Endothelial cell of umbilical vein (primary cell): ENCODE data around the gene CUL9. TPM values are rescaled to one million over a fixed set of nuclear protein-coding genes. Genes with fewer than 3 reads are reported as not detected.

ENCODE experiments used
- BruUV-seq: library from RNA; stranded (reverse); fragments of 400-500 nt; replicated peaks from 2 replicates; lab custom pipeline; 2021; lab: Mats Ljungman, UMichigan
- CTCF ChIA-PET: fragments of 300-600, 350-600 bp; sonication (Branson Sonifier 250); formaldehyde crosslinking; loops from one replicate; lab custom pipeline; 2021; ENCODE audit warnings: antibody characterized with exemption, inconsistent platforms; lab: Charles Lee
- POLR2A ChIA-PET: fragments of 300-600, 350-600 bp; sonication (Branson Sonifier 250); formaldehyde crosslinking; loops from one replicate; lab custom pipeline; 2021; ENCODE audit warnings: antibody characterized with exemption, inconsistent platforms; lab: Charles Lee
- DNase-seq: peaks from one replicate; pipeline ENCODE4 v3.0.0-alpha.2; 2011; ENCODE audit warnings: low read depth, low spot score
- FAIRE-seq: peaks from 2 replicates; lab custom pipeline; 2011; peaks lifted over from hg19 to GRCh38; lab: Jason Lieb, UNC
- H2AFZ ChIP-seq: 2 replicates; pipeline ENCODE4 v1.6.0; 2012; ENCODE audit warnings: low read depth, low read length, control low read depth, inconsistent platforms
- H3K27ac ChIP-seq: 2 replicates; pipeline ENCODE4 v1.5.1; 2011; ENCODE audit warnings: low read depth, mild to moderate bottlenecking, control low read depth, low read length, moderate library complexity; ENCODE audit not compliant: insufficient read depth
- H3K27me3 ChIP-seq, 2 experiments: 2 replicates each; pipeline versions ENCODE4 v1.6.0 to v1.6.1; 2011; ENCODE audit warnings: low read length in 2 of 2, mixed read lengths in 1 of 2; ENCODE audit not compliant: control insufficient read depth in 2 of 2, insufficient read depth in 2 of 2
- H3K36me3 ChIP-seq, 2 experiments: 2 replicates in 1 of 2; 3 replicates in 1 of 2; pipeline ENCODE4 v1.5.1; 2011; ENCODE audit warnings: low read length in 2 of 2, mild to moderate bottlenecking in 1 of 2, moderate library complexity in 1 of 2; ENCODE audit not compliant: control insufficient read depth in 2 of 2, insufficient read depth in 2 of 2; ENCODE audit errors: extremely low read depth in 1 of 2
- H3K4me1 ChIP-seq: 3 replicates; pipeline ENCODE4 v1.5.1; 2011; ENCODE audit warnings: mild to moderate bottlenecking, low read length; ENCODE audit not compliant: control insufficient read depth, insufficient read depth; ENCODE audit errors: extremely low read depth
- H3K4me2 ChIP-seq: 2 replicates; pipeline ENCODE4 v1.6.1; 2011; ENCODE audit warnings: low read length, control low read depth, mixed read lengths; ENCODE audit not compliant: insufficient read depth
- H3K4me3 ChIP-seq, 3 experiments: fragments of 200-600 bp in 1 of 3; sonication (generic), shearing (Covaris generic) in 1 of 3; replicated peaks in 1 of 3; 2 replicates each; pipeline ENCODE4 v1.5.1; 2011 to 2016; ENCODE audit warnings: control low read depth in 3 of 3, low read length in 3 of 3, mild to moderate bottlenecking in 2 of 3, inconsistent platforms in 1 of 3, low read depth in 1 of 3, moderate library complexity in 1 of 3; ENCODE audit not compliant: insufficient read depth in 1 of 3
- H3K79me2 ChIP-seq: 2 replicates; pipeline ENCODE4 v1.6.0; 2012; ENCODE audit warnings: low read length, inconsistent platforms; ENCODE audit not compliant: control insufficient read depth, insufficient read depth
- H3K9ac ChIP-seq: replicated peaks from 2 replicates; pipeline ENCODE3; 2011; ENCODE audit warnings: low read length, control low read depth; ENCODE audit not compliant: insufficient read depth; ENCODE audit errors: extremely low read depth
- H3K9me1 ChIP-seq: replicated peaks from 3 replicates; pipeline ENCODE4 v1.6.0; 2011; ENCODE audit warnings: mild to moderate bottlenecking, low read length; ENCODE audit not compliant: control insufficient read depth, insufficient read depth; ENCODE audit errors: extremely low read depth
- H3K9me3 ChIP-seq: replicated peaks from 2 replicates; pipeline ENCODE4 v1.5.1; 2012; ENCODE audit warnings: low read length, inconsistent platforms; ENCODE audit not compliant: control insufficient read depth, insufficient read depth
- H4K20me1 ChIP-seq: replicated peaks from 2 replicates; pipeline ENCODE3; 2011; ENCODE audit warnings: mild to moderate bottlenecking, low read length; ENCODE audit not compliant: control insufficient read depth, insufficient read depth; ENCODE audit errors: extremely low read depth
- dilution Hi-C: fragments of 300-500 bp; cut with MboI; formaldehyde crosslinking; loops from one replicate; pipeline ENCODE4 v1.15.0; 2019; ENCODE audit warnings: low sequenced_read_pairs; ENCODE audit not compliant: extremely low pct_ligation_motif_present
- intact Hi-C: fragments of 100-400 bp; cut with micrococcal nuclease; formaldehyde crosslinking; loops from one replicate; pipeline ENCODE4 v1.10.0; 2022
- polyA plus RNA-seq, 4 experiments: library from polyadenylated mRNA; depleted of rRNA in 3 of 4; stranded (reverse) in 3 of 4; unstranded in 1 of 4; fragments of >200 nt; gene quantifications; 2 replicates each; pipeline versions ENCODE4 v1.2.1 to v1.2.3, GENCODE V29; 2011 to 2012; ENCODE audit warnings: missing spikeins in 1 of 4
- total RNA-seq: library from RNA; stranded (reverse); gene quantifications from 2 replicates; pipeline ENCODE4 v1.2.3, GENCODE V29; 2021
- TF ChIP-seq, protein P1 (sequence below), 2 donors: IDR thresholded peaks; 1 replicate in 1 of 2; 2 replicates in 1 of 2; pipeline ENCODE4 v1.5.1; 2011; ENCODE audit warnings: low read length in 2 of 2, mild to moderate bottlenecking in 2 of 2, moderate library complexity in 2 of 2, control low read depth in 1 of 2, inconsistent platforms in 1 of 2, low read depth in 1 of 2; ENCODE audit not compliant: insufficient read depth in 1 of 2; ENCODE audit errors: extremely low read depth in 1 of 2

CUL9 gene
- total and polyA plus RNA-seq, 2 donors (not counting 3 experiments of a cell fraction or from before 2014, with no cell fraction given): 38.7 to 46.0 TPM

DNA sequence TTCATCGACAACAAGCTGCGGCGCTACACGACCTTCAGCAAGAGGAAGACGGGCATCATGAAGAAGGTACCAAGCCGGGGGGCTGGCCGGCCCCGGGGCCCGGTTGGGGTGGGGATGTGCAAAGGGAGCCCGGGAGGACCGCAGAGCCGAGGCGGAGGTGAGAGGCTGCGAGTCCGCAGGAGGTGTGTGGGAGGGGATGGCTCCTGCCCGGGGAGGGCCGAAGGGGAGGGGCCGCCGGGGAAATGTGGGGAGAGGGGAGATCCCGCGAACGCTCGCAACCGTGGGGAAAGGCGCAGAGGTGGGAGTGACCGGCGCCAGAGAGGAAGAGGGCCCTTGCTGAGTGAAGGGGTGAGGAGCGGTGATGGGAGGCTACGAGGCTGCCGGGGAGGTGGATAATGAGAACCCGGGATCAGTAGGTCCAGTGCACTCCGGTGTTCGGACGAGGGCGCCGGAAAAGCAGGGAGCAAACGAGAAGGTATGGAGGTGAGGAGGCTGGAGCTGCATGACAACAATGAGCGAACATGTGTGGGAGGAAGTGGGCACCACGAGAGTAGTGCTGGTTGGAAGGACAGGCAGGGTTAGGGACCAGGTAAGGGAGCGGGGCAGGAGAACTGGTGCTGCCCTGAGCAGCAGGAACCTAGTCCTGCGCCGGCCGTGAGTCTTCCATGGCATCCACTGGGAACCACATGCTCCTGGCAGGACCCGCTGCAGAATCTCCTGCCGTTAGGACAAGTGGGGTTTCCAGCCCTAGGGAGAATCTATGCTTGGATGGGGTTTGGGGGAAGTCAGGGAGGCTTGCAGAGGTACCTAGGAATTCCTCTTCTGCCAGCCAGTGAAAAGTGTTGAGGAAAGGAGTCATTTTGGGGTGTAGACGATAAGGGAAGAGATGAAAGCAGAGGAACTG is 9.6 kb upstream of the CUL9 start:
- dilution Hi-C loops (no loop called here), intact Hi-C loops (loop anchor here (1.0 to 5.0 kb wide), 2 partner anchors 57 to 75 kb away; partner anchors contain the start of gene DNPH1)
- peak overlapping the region; percentile 73 for H3K9ac ChIP-seq
- peak overlapping the region; percentile 79 for H3K4me2 ChIP-seq
- peaks cover 25% of the 10 kb centered on the region for H3K4me1 ChIP-seq
- H3K9me3 ChIP-seq: no peaks in the 10 kb centered on the region
- no peaks in the 10 kb centered on the region for H3K27me3 ChIP-seq
- H3K4me3 ChIP-seq: peak overlapping the region; percentile 7 to 90 (median 58)
- POLR2A ChIA-PET: interaction anchor here (0.6 kb wide), 1 partner anchor 305 kb away, joined by 4 read pairs; no protein-coding TSS in a partner anchor
- H4K20me1 ChIP-seq: peaks cover 2% of the 10 kb centered on the region
- peak; percentile 44 for DNase-seq
- FAIRE-seq: peak; percentile 67
- CTCF ChIA-PET: interaction anchor here (0.9 to 3.6 kb wide), 4 partner anchors 29 to 82 kb away, joined by 3 to 17 read pairs (median 4); partner anchors contain the start of gene DNPH1
- peaks cover 40% of the 10 kb centered on the region for H3K79me2 ChIP-seq
- no TSS peak for BruUV-seq
- peak overlapping the region; percentile 48 for H3K27ac ChIP-seq
- H2AFZ ChIP-seq: no peak overlapping the region
- peaks cover 6 to 14% of the 10 kb centered on the region in 2 experiments for H3K36me3 ChIP-seq
- TF ChIP-seq, protein P1, sequence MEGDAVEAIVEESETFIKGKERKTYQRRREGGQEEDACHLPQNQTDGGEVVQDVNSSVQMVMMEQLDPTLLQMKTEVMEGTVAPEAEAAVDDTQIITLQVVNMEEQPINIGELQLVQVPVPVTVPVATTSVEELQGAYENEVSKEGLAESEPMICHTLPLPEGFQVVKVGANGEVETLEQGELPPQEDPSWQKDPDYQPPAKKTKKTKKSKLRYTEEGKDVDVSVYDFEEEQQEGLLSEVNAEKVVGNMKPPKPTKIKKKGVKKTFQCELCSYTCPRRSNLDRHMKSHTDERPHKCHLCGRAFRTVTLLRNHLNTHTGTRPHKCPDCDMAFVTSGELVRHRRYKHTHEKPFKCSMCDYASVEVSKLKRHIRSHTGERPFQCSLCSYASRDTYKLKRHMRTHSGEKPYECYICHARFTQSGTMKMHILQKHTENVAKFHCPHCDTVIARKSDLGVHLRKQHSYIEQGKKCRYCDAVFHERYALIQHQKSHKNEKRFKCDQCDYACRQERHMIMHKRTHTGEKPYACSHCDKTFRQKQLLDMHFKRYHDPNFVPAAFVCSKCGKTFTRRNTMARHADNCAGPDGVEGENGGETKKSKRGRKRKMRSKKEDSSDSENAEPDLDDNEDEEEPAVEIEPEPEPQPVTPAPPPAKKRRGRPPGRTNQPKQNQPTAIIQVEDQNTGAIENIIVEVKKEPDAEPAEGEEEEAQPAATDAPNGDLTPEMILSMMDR (IDR thresholded peaks at IDR 0.05; ENCODE audit: extremely low read depth in 1 of 2, insufficient read depth in 1 of 2, low read depth in 1 of 2, low read length in 2 of 2): no peak
- H3K9me1 ChIP-seq: no peaks in the 10 kb centered on the region
